A673 (cell line): ENCODE results near the gene MIOS. TPM values are rescaled to one million over a fixed set of nuclear protein-coding genes. Genes with fewer than 3 reads are reported as not detected.
"Not testable (repeated sequence)": the region's sequence is repeated elsewhere in the genome, so short reads cannot be mapped to it uniquely, and the experiment has no call there.

Experiments used
- BruUV-seq: library from RNA; stranded (reverse); fragments of 400-500 nt; replicated peaks from 2 replicates; lab custom pipeline; 2021; lab: Mats Ljungman, UMichigan
- CTCF ChIA-PET: fragments of 300-600 bp; sonication (Branson Sonifier 250); formaldehyde crosslinking; loops from one replicate; lab custom pipeline; 2022; ENCODE audit warnings: antibody characterized with exemption; lab: Charles Lee
- POLR2A ChIA-PET: fragments of 300-600 bp; sonication (Branson Sonifier 250); formaldehyde crosslinking; loops from one replicate; lab custom pipeline; 2022; ENCODE audit warnings: antibody characterized with exemption; ENCODE audit not compliant: low non-redundant PET; lab: Charles Lee
- DNase-seq: peaks from one replicate; pipeline ENCODE4 v3.0.0-alpha.2; 2015; ENCODE audit warnings: low spot score
- H3K27ac ChIP-seq: fragments of 200-600 bp; sonication (generic); 2 replicates; pipeline ENCODE4 v1.5.1; 2016; ENCODE audit warnings: mixed run types, low read depth, mild to moderate bottlenecking, mixed read lengths, antibody characterized with exemption, low read length; ENCODE audit not compliant: poor library complexity, severe bottlenecking
- H3K27me3 ChIP-seq: fragments of 200-600 bp; sonication (generic); replicated peaks from 2 replicates; pipeline ENCODE4 v1.6.1; 2017; ENCODE audit warnings: mixed run types, low read depth, mild to moderate bottlenecking, mixed read lengths, antibody characterized with exemption, low read length; ENCODE audit not compliant: insufficient read depth, poor library complexity
- H3K36me3 ChIP-seq: fragments of 200-600 bp; sonication (generic); 2 replicates; pipeline ENCODE4 v1.6.1; 2016; ENCODE audit warnings: mixed run types, mild to moderate bottlenecking, mixed read lengths, antibody characterized with exemption, low read length; ENCODE audit not compliant: insufficient read depth, poor library complexity, severe bottlenecking
- H3K4me1 ChIP-seq: fragments of 200-600 bp; sonication (generic); 2 replicates; pipeline ENCODE4 v1.6.1; 2017; ENCODE audit warnings: mixed run types, mild to moderate bottlenecking, mixed read lengths, antibody characterized with exemption, low read length; ENCODE audit not compliant: insufficient read depth, poor library complexity, severe bottlenecking
- H3K4me3 ChIP-seq: fragments of 200-600 bp; sonication (generic); 2 replicates; pipeline ENCODE4 v1.5.1; 2016; ENCODE audit warnings: low read depth, mixed run types, mild to moderate bottlenecking, mixed read lengths, low read length; ENCODE audit not compliant: poor library complexity, severe bottlenecking
- H3K9me3 ChIP-seq: fragments of 200-600 bp; sonication (generic); 2 replicates; pipeline ENCODE4 v1.6.1; 2016; ENCODE audit warnings: mixed run types, low read depth, mild to moderate bottlenecking, mixed read lengths, antibody characterized with exemption, low read length; ENCODE audit not compliant: poor library complexity, severe bottlenecking
- CTCF ChIP-seq: fragments of 300-800, 200-600 bp; sonication (generic); conservative IDR thresholded peaks from 2 replicates; pipeline ENCODE4 v1.5.1; 2017; ENCODE audit warnings: low read depth, mild to moderate bottlenecking, antibody characterized with exemption, low read length, moderate library complexity, mixed read lengths
- EZH2 ChIP-seq: fragments of 200-600 bp; sonication (generic); IDR thresholded peaks from 2 replicates; pipeline ENCODE4 v1.6.1; 2017; ENCODE audit warnings: borderline replicate concordance, low read depth, mild to moderate bottlenecking, mixed read lengths, antibody characterized with exemption, low read length; ENCODE audit not compliant: poor library complexity, severe bottlenecking
- intact Hi-C: fragments of 100-400 bp; cut with micrococcal nuclease; formaldehyde crosslinking; loops from one replicate; pipeline ENCODE4 v1.10.0; 2022; ENCODE audit not compliant: unreplicated experiment
- total RNA-seq: library from RNA; stranded (reverse); gene quantifications from 2 replicates; pipeline ENCODE4 v1.2.3, GENCODE V29; 2021

MIOS gene
- total RNA-seq, 1 experiment from 2014 or later: 19.2 TPM

GRCh38 chr7:7653593-7654187, 87.0 kb downstream of the MIOS start:
- H3K27me3 ChIP-seq: no peaks in the 10 kb centered on the region
- ChIA-PET POLR2A (no interaction called here), CTCF (no interaction called here)
- H3K4me1 ChIP-seq: no peaks in the 10 kb centered on the region
- TF ChIP-seq EZH2 (no peak), CTCF (peak; percentile 60)
- intact Hi-C loops: no loop called here
- BruUV-seq: no TSS peak
- DNase-seq: peak; percentile 48
- H3K36me3 ChIP-seq: no peaks in the 10 kb centered on the region
- no peaks in the 10 kb centered on the region for H3K9me3 ChIP-seq
- no peak overlapping the region for H3K4me3 ChIP-seq
- no peak overlapping the region for H3K27ac ChIP-seq

DNA sequence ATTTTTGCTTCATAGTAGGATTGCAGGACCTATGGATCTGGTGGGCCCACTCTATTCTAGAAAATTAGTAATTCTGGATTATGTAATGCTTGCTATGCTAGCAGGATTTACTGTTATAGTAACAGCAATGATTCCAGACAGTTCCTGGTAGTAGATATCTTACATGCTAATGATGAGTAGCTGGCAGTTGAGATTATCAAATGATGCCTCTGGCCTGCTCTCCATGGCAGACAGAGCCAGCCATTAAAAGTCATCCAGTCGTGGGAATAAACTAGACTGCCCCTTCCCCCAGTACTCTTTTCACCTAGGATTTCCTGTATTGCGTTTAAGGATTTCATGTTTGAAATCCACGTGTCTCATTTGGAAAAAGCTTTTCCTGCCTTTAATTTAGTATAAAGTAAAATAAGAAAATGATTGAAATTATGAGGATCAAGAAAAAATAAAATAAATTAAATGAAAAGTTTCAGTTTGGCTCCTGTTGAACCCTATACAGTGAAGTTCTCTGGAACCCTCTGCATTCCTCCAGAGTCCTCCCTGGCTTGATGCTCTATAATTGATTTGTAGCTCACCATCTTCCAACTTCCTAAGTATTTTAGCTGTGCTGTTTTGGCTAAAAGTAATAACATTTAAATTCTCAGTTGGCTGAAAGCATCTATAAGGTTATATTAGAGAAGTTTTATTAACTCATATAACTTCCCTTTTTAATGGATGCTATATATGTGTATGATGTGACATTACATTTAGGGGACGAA, 88.5 kb downstream of the MIOS start:
- H3K4me1 ChIP-seq: no peaks in the 10 kb centered on the region
- no peak overlapping the region for H3K27ac ChIP-seq
- ChIA-PET POLR2A (no interaction called here), CTCF (no interaction called here)
- BruUV-seq: no TSS peak
- no peak for DNase-seq
- intact Hi-C loops: no loop called here
- TF ChIP-seq CTCF (no peak), EZH2 (no peak)
- H3K27me3 ChIP-seq: no peaks in the 10 kb centered on the region
- no peaks in the 10 kb centered on the region for H3K36me3 ChIP-seq
- no peaks in the 10 kb centered on the region for H3K9me3 ChIP-seq
- no peak overlapping the region for H3K4me3 ChIP-seq

GRCh38 chr7:7656459-7656858, 89.8 kb downstream of the MIOS start:
- H3K4me1 ChIP-seq, CTCF ChIA-PET, POLR2A ChIA-PET, H3K4me3 ChIP-seq, intact Hi-C loops, H3K27ac ChIP-seq, H3K36me3 ChIP-seq, H3K9me3 ChIP-seq, H3K27me3 ChIP-seq, DNase-seq, BruUV-seq: not testable (repeated sequence)

Other genes with a start within 250 kb of the MIOS start
- gene COL28A1, start 31.0 kb upstream of the MIOS start, total RNA-seq: 0.22 and 0.34 TPM in 2 replicates
- 13.3 and 13.5 TPM in 2 replicates for gene UMAD1, start 73.9 kb downstream of the MIOS start, total RNA-seq
- gene RPA3, start 151.7 kb downstream of the MIOS start, total RNA-seq: 61.4 and 72.8 TPM in 2 replicates